Effector CD4-positive, alpha-beta T cell (primary cell): ENCODE data around the gene TET1.
A peak's percentile ranks its signal among the peaks of the same experiment; 100 is the strongest.
"Not testable (repeated sequence)": the region's sequence is repeated elsewhere in the genome, so short reads cannot be mapped to it uniquely, and the experiment has no call there.

ENCODE experiments used
- DNase-seq: peaks from one replicate; pipeline ENCODE4 v3.0.0-alpha.2; 2020

TET1 gene

DNA sequence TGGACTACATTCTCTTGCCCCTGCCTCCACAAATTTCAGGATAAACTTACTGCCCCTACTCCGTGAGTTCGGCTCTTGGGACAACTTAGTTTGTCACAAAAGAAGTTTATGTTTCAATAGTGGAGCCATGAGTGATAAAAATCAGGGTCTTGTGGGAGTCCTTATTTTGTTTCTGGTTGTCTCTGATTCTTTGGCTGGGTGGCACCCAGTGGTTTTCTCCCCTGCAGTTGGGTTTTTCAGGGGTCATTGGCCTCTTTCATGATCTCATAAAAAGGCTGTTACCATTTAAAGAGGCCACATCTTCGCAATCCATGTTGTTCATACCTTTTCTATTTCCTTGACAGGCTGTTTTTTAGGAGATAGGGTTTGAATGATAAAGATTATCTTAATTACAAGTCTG, 5.5 kb downstream of the TET1 start:
- no peak for DNase-seq

GRCh38 chr10:68566351-68566750, 6.2 kb downstream of the TET1 start:
- no peak for DNase-seq

GRCh38 chr10:68566955-68567354, 6.8 kb downstream of the TET1 start:
- DNase-seq, result no peak

DNA sequence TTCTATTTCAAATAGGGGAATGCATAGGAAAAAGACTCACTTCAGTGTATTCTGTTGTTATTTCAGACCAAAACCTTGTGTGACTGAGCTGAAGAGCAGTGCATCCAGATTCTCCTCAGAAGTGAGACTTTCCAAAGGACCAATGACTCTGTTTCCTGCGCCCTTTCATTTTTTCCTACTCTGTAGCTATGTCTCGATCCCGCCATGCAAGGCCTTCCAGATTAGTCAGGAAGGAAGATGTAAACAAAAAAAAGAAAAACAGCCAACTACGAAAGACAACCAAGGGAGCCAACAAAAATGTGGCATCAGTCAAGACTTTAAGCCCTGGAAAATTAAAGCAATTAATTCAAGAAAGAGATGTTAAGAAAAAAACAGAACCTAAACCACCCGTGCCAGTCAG, 12.0 kb downstream of the TET1 start:
- no peak for DNase-seq

DNA sequence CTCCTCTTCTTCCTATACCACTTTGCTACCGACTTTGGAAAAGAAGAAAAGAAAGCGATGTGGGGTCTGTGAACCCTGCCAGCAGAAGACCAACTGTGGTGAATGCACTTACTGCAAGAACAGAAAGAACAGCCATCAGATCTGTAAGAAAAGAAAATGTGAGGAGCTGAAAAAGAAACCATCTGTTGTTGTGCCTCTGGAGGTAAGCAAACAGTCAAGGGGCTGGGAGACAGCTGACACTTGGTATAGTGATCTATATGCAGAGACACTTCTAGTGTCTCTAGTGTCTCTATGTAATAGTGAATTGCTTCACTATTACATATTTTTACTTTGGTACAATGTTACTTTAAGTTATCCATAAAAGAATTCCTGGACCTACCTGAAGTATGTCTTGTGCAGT, 13.9 kb downstream of the TET1 start:
- DNase-seq, result no peak

- DNase-seq, result no peak
Observed at GRCh38 chr10:68576118-68576517, 16.0 kb downstream of the TET1 start.

DNA sequence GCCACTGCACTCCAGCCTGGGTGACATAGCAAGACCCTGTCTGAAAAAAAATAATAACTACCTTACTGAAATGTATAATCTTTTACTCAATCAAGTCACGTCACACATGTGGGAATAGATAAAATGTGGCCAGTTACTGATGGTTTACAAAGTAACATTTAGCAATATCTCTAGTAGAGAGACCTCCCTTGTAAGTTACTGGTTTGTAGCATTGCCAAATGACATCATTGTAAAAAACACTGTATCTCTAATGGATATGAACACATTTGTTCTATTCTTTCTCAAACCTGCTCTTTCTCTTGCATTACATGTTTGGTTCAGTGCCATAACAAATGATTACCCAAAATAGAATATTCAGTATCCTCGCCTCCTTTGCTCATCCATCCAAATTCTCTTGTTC, 18.8 kb downstream of the TET1 start:
- DNase-seq, result no peak

DNA sequence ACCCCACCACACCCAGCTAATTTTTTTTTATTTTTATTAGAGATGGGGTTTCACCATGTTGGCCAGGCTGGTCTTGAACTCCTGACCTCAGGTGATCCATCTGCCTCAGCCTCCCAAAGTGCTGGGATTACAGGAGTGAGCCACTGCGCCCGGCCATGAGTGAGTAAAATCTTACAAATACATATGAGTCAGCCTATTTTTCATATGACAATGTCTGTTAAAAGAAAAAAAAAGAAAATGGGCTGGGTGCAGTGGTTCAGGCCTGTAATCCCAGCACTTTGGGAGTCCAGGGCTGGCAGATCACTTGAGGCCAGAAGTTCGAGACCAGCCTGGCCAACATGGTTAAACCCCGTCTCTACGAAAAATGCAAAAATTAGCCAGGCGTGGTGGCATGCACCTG, 24.1 kb downstream of the TET1 start:
- not testable (repeated sequence) for DNase-seq

GRCh38 chr10:68586606-68587305, 26.6 kb downstream of the TET1 start:
- no peak for DNase-seq

- no peak for DNase-seq
Observed at GRCh38 chr10:68594405-68594804, 34.3 kb downstream of the TET1 start.

DNA sequence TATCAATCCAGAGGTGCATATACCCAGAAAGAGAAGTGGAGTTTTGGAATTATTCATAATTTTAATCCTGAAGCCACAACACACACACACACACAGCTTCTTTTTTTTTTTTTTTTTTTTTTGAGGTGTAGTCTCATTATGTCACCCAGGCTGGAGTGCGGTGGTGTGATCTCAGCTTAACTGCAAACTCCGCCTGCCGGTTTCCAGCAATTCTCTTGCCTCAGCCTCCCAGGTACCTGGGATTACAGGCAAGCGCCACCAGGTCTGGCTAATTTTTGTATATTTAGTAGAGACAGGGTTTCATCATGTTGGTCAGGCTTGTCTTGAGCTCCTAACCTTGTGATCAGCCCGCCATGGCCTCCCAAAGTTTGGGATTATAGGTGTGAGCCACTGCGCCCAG, 35.4 kb downstream of the TET1 start:
- no peak for DNase-seq

DNA sequence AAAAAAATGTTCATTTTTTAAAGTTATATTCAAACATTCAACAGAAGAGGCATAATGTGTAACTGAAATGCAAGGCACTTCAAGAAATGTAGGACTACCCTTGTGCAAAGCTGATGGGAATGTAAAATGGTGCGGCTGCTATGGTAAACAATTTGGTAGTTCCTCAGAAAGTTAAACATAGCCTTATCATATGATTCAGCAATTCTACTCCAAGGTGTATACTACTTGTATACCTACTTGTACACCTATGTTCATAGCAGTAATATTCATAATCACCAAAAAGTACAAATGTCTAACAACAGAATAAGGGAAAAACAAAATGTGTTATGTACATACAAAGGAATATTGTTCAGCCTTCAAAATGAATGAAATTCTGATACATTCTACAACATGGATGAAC, 37.3 kb downstream of the TET1 start:
- no peak for DNase-seq

- no peak for DNase-seq
Observed at GRCh38 chr10:68598978-68599770, 39.0 kb downstream of the TET1 start.

DNA sequence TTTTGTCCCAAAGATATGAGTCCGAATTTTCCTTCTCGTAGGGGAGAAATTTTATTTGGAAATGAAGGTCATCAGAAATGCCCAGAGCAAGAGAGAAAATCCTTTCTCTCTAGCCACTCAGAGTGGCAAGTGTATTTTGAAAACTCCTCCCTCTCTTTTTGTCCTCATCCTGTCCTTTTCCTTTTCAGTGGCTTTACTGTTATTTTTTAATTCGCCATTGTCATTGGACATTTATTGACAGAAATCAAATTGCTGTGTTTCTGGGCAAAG, 39.6 kb downstream of the TET1 start:
- DNase-seq, result no peak

DNA sequence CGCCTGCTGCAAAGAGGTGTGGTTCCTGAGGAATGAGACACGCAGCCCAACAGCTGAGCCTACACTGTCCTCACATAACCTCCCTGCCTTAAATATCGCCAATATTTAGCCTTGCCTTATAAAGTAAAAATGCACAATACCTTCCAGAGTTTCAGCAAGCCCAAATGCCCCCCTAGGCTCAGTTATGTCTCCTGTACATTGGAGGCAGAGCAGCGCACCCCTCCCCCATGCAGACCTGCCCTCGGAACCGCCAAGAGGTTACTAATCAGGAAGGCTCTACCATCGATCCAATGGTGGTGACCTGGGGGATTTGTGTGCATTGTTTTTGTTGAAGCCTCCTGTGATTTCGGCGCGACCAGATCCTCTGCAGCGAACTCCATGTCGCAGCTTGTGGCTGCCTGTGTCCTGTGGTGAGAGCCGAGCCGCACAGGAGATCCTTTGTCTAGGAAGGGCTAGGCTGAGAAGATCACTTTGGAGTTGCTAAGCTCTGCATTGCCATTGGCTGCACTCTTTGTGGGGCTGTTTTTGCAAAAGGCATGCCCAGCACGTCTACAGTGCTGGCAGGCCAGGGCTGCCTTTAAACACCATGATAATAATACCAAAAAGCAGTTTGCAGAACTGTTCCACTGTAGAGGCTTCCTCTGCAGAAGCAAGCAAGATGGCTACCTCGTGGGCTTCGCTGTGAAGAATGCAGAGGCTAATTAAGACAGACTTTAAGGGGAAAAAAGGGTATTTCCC, 40.1 kb downstream of the TET1 start:
- peak; percentile 22 for DNase-seq

GRCh38 chr10:68601501-68602265, 41.5 kb downstream of the TET1 start:
- DNase-seq, result no peak

GRCh38 chr10:68602434-68602833, 42.3 kb downstream of the TET1 start:
- DNase-seq, result no peak

- DNase-seq, result no peak
Observed at GRCh38 chr10:68603766-68604165, 43.6 kb downstream of the TET1 start.

DNA sequence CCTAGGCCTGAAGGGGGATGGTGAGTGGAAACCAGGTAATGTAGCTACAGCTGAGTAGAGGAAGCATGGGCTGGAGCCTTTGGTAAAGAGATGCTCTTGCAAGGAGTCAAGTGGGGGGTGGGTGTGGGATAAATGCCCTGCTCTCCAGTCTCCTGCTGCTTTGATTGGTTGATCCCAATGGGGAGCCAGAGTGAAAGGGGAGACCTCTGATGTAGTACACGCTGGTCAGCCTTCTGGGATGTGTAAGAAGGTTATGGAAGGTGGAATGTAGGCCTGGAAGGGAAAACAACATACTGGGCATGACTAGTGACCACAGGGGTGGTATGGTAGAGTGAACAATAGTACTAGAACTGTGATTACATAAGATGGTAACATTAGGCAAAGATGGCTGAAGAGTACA, 44.3 kb downstream of the TET1 start:
- DNase-seq, result no peak

DNA sequence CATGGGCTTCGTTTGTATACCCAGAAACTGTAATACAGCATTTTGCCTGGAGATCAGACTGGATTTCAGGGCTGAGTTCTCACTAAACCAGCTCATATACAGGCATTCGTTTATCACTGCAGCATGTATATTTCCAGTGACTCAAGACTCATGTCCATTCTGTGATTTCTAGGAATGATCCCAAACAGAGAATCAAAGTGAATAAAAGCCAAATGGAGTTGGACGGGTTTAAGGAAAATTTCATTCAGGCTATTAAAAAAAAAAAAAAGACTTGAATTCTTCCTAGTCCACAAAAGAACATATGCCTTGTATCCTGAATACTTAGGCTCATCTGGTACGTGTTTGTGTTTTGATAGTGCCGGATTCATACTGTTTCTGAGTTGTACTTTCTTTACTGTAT, 46.8 kb downstream of the TET1 start:
- DNase-seq, result no peak

DNA sequence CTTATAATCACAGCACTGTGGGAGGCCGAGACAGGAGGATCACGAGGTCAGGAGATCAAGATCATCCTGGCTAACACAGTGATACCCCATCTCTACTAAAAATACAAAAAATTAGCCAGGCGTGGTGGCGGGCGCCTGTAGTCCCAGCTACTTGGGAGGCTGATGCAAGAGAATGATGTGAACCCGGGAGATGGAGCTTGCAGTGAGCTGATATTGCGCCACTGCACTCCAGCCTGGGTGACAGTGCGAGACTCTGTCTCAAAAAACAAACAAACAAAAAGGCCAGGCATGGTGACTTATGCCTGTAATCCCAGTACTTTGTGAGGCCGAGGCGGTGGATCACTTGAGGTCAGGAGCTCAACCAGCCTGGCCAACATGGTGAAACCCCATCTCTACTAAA, 49.9 kb downstream of the TET1 start:
- not testable (repeated sequence) for DNase-seq

GRCh38 chr10:68611227-68611626, 51.1 kb downstream of the TET1 start:
- DNase-seq, result no peak

- not testable (repeated sequence) for DNase-seq
Observed at GRCh38 chr10:68613974-68614373, 53.8 kb downstream of the TET1 start.
